Gastroesophageal sphincter (tissue), 3 donors: Measurements from ENCODE around the gene IFT88.

Experiments used
- POLR2A ChIP-seq, 2 donors: fragments of 450-650 bp; IDR thresholded peaks; one replicate each; pipeline ENCODE4 v1.6.1; 2017; ENCODE audit warnings: antibody characterized with exemption in 2 of 2, mild to moderate bottlenecking in 2 of 2, moderate library complexity in 1 of 2
- POLR2AphosphoS5 ChIP-seq: sonication (generic); formaldehyde crosslinking; IDR thresholded peaks from one replicate; pipeline ENCODE4 v1.6.1; 2017; ENCODE audit warnings: antibody characterized with exemption
- TF ChIP-seq, protein P1 (sequence below), 4 experiments: fragments of 200-600 bp in 2 of 4; fragments of 450-650 bp in 2 of 4; sonication (generic) in 1 of 4; IDR thresholded peaks; one replicate each; pipeline ENCODE4 v1.5.1; 2017 to 2019; ENCODE audit warnings: antibody characterized with exemption in 4 of 4, mild to moderate bottlenecking in 2 of 4, moderate library complexity in 2 of 4

DNA sequence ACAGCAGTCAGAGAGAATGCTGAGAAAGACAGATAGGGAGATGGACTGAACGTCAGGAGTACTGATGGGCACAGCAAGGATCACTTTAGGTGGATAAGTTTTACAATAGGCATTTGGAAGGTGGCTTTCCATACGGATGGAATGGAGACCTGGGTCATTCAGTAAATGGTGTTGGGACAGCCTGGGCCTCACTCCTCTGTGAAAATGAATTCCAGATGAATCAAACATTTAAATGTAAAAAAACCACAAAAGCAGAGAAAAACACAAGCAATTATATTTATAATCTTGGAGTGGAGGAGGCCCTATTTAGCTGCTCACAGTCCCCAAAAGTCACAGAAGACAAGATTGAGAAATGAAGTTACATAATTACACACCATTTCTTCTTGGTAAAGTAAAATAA lies 141.3 kb downstream of the IFT88 start:
- no peak for TF ChIP-seq POLR2AphosphoS5
- TF ChIP-seq, protein P1, sequence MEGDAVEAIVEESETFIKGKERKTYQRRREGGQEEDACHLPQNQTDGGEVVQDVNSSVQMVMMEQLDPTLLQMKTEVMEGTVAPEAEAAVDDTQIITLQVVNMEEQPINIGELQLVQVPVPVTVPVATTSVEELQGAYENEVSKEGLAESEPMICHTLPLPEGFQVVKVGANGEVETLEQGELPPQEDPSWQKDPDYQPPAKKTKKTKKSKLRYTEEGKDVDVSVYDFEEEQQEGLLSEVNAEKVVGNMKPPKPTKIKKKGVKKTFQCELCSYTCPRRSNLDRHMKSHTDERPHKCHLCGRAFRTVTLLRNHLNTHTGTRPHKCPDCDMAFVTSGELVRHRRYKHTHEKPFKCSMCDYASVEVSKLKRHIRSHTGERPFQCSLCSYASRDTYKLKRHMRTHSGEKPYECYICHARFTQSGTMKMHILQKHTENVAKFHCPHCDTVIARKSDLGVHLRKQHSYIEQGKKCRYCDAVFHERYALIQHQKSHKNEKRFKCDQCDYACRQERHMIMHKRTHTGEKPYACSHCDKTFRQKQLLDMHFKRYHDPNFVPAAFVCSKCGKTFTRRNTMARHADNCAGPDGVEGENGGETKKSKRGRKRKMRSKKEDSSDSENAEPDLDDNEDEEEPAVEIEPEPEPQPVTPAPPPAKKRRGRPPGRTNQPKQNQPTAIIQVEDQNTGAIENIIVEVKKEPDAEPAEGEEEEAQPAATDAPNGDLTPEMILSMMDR (IDR thresholded peaks at IDR 0.05): no peak
- TF ChIP-seq POLR2A (IDR thresholded peaks at IDR 0.05): no peak
